Measurements from ENCODE around the gene FAM237A. TPM values are rescaled to one million over a fixed set of nuclear protein-coding genes. Genes with fewer than 3 reads are reported as not detected.

FAM237A gene
- total RNA-seq, 1 donor = not detected

DNA sequence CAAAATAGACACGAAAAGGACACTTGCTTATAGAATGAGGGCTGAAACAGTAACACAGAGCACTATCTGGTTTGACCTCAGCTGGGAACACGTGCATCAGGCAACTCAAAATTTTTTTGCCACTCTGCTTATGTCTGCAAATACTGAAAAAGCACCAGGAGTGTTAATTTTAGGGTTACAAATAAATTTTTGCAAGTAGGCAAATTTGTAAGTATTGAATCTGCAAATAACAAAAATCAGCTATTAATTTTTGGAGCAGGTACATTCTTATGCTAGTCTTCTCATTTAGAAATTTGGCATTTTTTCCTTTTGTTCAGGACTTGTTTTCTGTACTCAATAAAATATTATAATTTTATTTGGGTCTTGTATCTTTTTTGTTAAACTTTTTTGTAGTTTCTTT is 46.2 kb downstream of the FAM237A start:
- no peak for DNase-seq (ENCODE audit: low read depth in 2 of 3, low spot score in 2 of 3)

DNA sequence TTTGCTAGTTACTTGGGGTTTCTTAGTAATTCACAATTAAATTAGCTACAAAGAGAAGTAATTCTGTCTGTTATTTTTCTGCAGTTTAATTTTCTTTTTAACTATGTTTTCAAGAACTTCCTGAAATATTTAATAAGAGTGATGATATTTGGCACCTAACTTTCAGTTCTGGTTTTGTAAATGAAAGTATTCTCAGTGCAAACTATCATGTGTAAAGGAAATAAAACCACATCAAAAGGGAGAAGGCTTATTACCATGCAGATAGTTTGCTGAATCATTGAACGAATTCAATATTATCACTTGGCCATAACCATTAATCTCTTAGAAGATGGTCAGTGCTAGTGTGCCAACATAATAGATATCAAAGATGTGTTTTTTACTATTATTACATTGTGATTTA is 46.7 kb downstream of the FAM237A start:
- DNase-seq (ENCODE audit: low read depth in 2 of 3, low spot score in 2 of 3) = peak in 1 of 3 donors; percentile 39

DNA sequence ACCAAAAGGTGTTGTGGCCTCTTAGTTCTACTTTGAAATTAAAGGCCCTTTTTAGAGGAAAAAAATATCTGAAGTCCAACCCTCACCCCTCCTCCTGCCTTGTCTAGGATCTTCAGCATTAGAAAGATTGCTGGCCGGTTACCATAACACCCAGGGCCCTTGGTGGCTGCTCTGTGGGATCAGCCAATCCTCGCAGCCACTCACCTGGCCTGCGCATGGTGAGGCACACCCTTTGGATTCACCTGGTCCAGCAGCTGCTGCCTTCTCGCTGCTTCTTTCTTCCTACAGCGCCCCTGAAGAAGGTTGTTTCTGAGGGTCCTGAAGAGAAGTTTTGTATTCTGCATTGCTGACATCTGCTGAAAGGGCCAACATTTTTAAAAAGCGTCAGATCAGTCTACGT is 50.7 kb downstream of the FAM237A start:
- no peak for DNase-seq (ENCODE audit: low read depth in 2 of 3, low spot score in 2 of 3)

DNA sequence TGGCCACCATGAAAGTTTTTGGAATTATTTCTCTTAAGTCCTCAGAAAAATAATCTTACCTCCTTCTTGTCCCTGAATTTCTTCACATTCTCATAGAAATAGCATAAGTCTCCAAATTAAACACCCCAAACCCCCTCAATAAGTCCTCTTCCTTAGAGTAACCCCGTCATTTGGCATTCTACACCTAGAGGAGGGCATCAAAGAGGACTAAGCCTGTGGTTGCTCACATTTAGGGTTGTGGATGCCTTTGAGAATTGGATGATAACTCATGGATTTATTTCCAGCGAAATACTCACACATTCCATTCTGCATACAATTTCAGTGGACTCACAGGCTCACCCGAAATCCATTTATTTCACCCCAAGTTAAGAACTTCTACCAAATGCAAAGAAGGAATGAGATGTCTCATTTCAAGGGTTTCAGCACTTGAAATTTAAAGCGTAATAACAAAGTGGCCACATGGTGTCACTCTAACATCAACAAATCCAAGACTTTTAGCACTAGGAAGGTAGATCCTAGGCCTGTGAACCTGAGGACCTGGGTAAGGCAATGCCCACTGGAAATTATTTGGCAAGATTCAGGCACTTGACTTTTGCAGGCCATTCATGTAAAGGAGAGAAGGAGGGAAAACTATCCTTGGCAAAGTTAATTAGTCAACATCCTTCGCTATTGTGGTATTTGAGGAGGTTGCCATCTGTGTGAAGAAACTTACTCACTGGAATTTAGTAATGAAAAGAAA is 51.3 kb downstream of the FAM237A start:
- DNase-seq (ENCODE audit: low read depth in 2 of 3, low spot score in 2 of 3) = peak; percentile 22 to 82 (median 68)

DNA sequence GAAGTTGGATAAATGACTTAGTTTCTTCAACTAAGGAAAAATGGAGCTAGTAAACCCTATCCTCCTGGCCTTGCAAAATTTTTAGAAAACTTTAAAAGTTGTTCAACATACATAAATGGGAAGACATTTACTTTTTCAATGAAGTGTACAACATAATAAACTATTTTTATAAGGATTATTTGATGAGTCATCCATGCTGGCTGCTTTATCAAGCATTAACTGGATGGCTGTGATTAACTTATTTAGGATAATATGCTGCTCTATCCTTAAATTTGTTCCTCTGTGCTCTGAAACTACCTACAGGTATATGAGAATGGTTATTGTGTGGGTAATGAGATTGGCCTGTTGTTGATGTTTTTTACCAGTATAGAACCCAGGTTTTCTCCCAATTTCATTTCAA is 54.6 kb downstream of the FAM237A start:
- no peak for DNase-seq (ENCODE audit: low read depth in 2 of 3, low spot score in 2 of 3)

DNA sequence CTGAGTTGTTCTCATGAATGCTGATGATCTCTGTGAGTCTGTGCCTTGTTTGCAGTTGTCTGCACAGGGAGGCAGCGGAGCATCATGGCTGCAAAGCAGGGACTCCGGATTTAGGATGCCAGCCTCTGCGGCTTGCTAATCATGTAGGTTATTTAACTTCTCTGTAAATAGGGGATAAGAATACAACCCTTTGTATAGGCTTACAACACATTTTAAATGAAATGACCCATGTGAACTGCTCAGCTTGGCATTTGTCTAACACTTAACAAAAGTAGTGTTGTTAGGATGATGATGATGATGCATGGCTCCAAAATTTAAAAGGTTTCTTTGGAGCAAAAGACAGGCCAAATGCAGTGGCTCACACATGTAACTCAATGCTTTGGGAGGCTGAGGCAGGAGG is 56.5 kb downstream of the FAM237A start:
- DNase-seq (ENCODE audit: low read depth in 2 of 3, low spot score in 2 of 3) = no peak

Other genes starting within 250 kb of the FAM237A start
- gene ADAM23, start 199.0 kb upstream of the FAM237A start, total RNA-seq = under 0.01 TPM
- gene DYTN, start 75.9 kb downstream of the FAM237A start, total RNA-seq = 1.1 TPM
- 1.3 TPM for gene MDH1B, start 122.8 kb downstream of the FAM237A start, total RNA-seq
- gene FASTKD2, start 123.1 kb downstream of the FAM237A start, total RNA-seq = 26.7 TPM